Activated CD4-positive, alpha-beta T cell treated with anti-CD3 and anti-CD28 coated beads for 36 hours (primary cell): ENCODE measurements around the gene TMEM156. TPM values are rescaled to one million over a fixed set of nuclear protein-coding genes. Genes with fewer than 3 reads are reported as not detected.
A peak's percentile ranks its signal among the peaks of the same experiment; 100 is the strongest.
"Not testable (repeated sequence)": the region's sequence is repeated elsewhere in the genome, so short reads cannot be mapped to it uniquely, and the experiment has no call there.

Experiments used
- ATAC-seq: fragments of 200-7000 bp; cut with Tn5 transposase; one replicate; pipeline ENCODE4 v1.10.0; 2021; ENCODE audit warnings: mild to moderate bottlenecking, moderate library complexity
- CTCF ChIA-PET: fragments of 350-600 bp; sonication (Branson Sonifier 250); formaldehyde crosslinking; loops from one replicate; lab custom pipeline; 2021; ENCODE audit warnings: antibody characterized with exemption; lab: Charles Lee
- POLR2A ChIA-PET: fragments of 350-600 bp; sonication (Branson Sonifier 250); formaldehyde crosslinking; loops from one replicate; lab custom pipeline; 2021; ENCODE audit warnings: antibody characterized with exemption, inconsistent platforms; lab: Charles Lee
- DNase-seq: peaks from one replicate; pipeline ENCODE4 v3.0.0-alpha.2; 2020
- H3K27ac Mint-ChIP-seq: one replicate; pipeline ENCODE4 v1.8.0; 2021; ENCODE audit warnings: mixed read lengths
- H3K27me3 Mint-ChIP-seq: one replicate; pipeline ENCODE4 v1.8.0; 2021; ENCODE audit warnings: mixed read lengths
- H3K36me3 Mint-ChIP-seq: one replicate; pipeline ENCODE4 v1.8.0; 2021; ENCODE audit warnings: low read depth, mixed read lengths
- H3K4me1 Mint-ChIP-seq: one replicate; pipeline ENCODE4 v1.8.0; 2021; ENCODE audit warnings: mixed read lengths
- H3K4me3 Mint-ChIP-seq: one replicate; pipeline ENCODE4 v1.8.0; 2021; ENCODE audit warnings: mild to moderate bottlenecking, moderate library complexity, mixed read lengths
- H3K9me3 Mint-ChIP-seq: one replicate; pipeline ENCODE4 v1.8.0; 2021; ENCODE audit warnings: low read depth, mixed read lengths
- intact Hi-C, 2 experiments: fragments of 100-400 bp; cut with DNase I in 1 of 2; cut with micrococcal nuclease in 1 of 2; formaldehyde crosslinking; loops; one replicate each; pipeline versions ENCODE4 v1.14.2 to v1.15.1; 2022 to 2024; cut with DNase I, micrococcal nuclease
- total RNA-seq, 2 experiments: library from RNA; stranded (reverse); gene quantifications; one replicate each; pipeline ENCODE4 v1.2.3, GENCODE V29; 2021

The TMEM156 gene
- total RNA-seq, 2 experiments from 2014 or later, result 14.3 to 15.4 TPM

- no peak for ATAC-seq
- Mint-ChIP-seq H3K9me3 (peaks cover 11% of the 10 kb centered on the region), H3K27me3 (no peaks in the 10 kb centered on the region), H3K4me1 (peaks cover 26% of the 10 kb centered on the region), H3K4me3 (no peak overlapping the region), H3K27ac (peak overlapping the region; percentile 10), H3K36me3 (peaks cover 20% of the 10 kb centered on the region)
- POLR2A ChIA-PET, result no interaction called here
- intact Hi-C loops, result no loop called here
- no peak for DNase-seq
- CTCF ChIA-PET, result no interaction called here
Measured at GRCh38 chr4:39026096-39026495, 6.1 kb downstream of the TMEM156 start.

GRCh38 chr4:39025552-39026085 is 6.6 kb downstream of the TMEM156 start:
- Mint-ChIP-seq H3K27ac (peak overlapping the region; percentile 10), H3K27me3 (no peaks in the 10 kb centered on the region), H3K4me3 (no peak overlapping the region), H3K4me1 (peaks cover 26% of the 10 kb centered on the region), H3K9me3 (peaks cover 11% of the 10 kb centered on the region), H3K36me3 (peaks cover 20% of the 10 kb centered on the region)
- intact Hi-C loops, result no loop called here
- ChIA-PET POLR2A (no interaction called here), CTCF (no interaction called here)
- ATAC-seq (no peak), DNase-seq (no peak)

- Mint-ChIP-seq H3K4me3 (no peak overlapping the region), H3K36me3 (peaks cover 20% of the 10 kb centered on the region), H3K27ac (no peak overlapping the region), H3K4me1 (peaks cover 22% of the 10 kb centered on the region), H3K27me3 (no peaks in the 10 kb centered on the region), H3K9me3 (peaks cover 11% of the 10 kb centered on the region)
- ATAC-seq, result no peak
- CTCF ChIA-PET, result interaction anchor here (0.6 to 1.3 kb wide), 3 partner anchors 39 to 316 kb away, joined by 3 read pairs; no protein-coding TSS in a partner anchor
- intact Hi-C loops, result no loop called here
- no peak for DNase-seq
- POLR2A ChIA-PET, result interaction anchor here (0.6 kb wide), 1 partner anchor 160 kb away, joined by 3 read pairs; no protein-coding TSS in a partner anchor
Measured at GRCh38 chr4:39024311-39024865, 7.8 kb downstream of the TMEM156 start.

- ChIA-PET CTCF (interaction anchor here (0.9 to 1.9 kb wide), 2 partner anchors 110 to 117 kb away, joined by 3 to 5 read pairs; no protein-coding TSS in a partner anchor), POLR2A (no interaction called here)
- Mint-ChIP-seq H3K9me3 (peaks cover 11% of the 10 kb centered on the region), H3K36me3 (peaks cover 19% of the 10 kb centered on the region), H3K4me1 (peaks cover 12% of the 10 kb centered on the region), H3K27me3 (no peaks in the 10 kb centered on the region), H3K4me3 (no peak overlapping the region), H3K27ac (no peak overlapping the region)
- DNase-seq (no peak), ATAC-seq (no peak)
- intact Hi-C loops, result no loop called here
Measured at GRCh38 chr4:39023059-39023458, 9.2 kb downstream of the TMEM156 start.

- ChIA-PET CTCF (interaction anchor here (0.9 to 1.9 kb wide), 2 partner anchors 111 to 116 kb away, joined by 3 to 5 read pairs; no protein-coding TSS in a partner anchor), POLR2A (no interaction called here)
- Mint-ChIP-seq H3K9me3 (peaks cover 13% of the 10 kb centered on the region), H3K27ac (no peak overlapping the region), H3K4me3 (no peak overlapping the region), H3K36me3 (peaks cover 22% of the 10 kb centered on the region), H3K27me3 (no peaks in the 10 kb centered on the region), H3K4me1 (peaks cover 7% of the 10 kb centered on the region)
- ATAC-seq (no peak), DNase-seq (no peak)
- intact Hi-C loops, result no loop called here
Measured at GRCh38 chr4:39022241-39022640, 10.0 kb downstream of the TMEM156 start.

- Mint-ChIP-seq H3K4me1 (peaks cover 8% of the 10 kb centered on the region), H3K4me3 (no peak overlapping the region), H3K36me3 (peaks cover 23% of the 10 kb centered on the region), H3K9me3 (peaks cover 16% of the 10 kb centered on the region), H3K27me3 (no peaks in the 10 kb centered on the region), H3K27ac (no peak overlapping the region)
- ChIA-PET CTCF (interaction anchor here (1.9 kb wide), 1 partner anchor 112 kb away, joined by 5 read pairs; no protein-coding TSS in a partner anchor), POLR2A (no interaction called here)
- no peak for DNase-seq
- intact Hi-C loops, result no loop called here
- no peak for ATAC-seq
Measured at GRCh38 chr4:39021631-39022030, 10.6 kb downstream of the TMEM156 start.

- no peak overlapping the region for H3K27ac Mint-ChIP-seq
- H3K9me3 Mint-ChIP-seq, result peaks cover 19% of the 10 kb centered on the region
- ATAC-seq (no peak), DNase-seq (no peak)
- ChIA-PET POLR2A (no interaction called here), CTCF (no interaction called here)
- peaks cover 33% of the 10 kb centered on the region for H3K36me3 Mint-ChIP-seq
- no peak overlapping the region for H3K4me3 Mint-ChIP-seq
- H3K27me3 Mint-ChIP-seq, result no peaks in the 10 kb centered on the region
- intact Hi-C loops, result no loop called here
- peaks cover 3% of the 10 kb centered on the region for H3K4me1 Mint-ChIP-seq
Measured at GRCh38 chr4:39020130-39020529, 12.1 kb downstream of the TMEM156 start.

- ATAC-seq (no peak), DNase-seq (no peak)
- no peak overlapping the region for H3K27ac Mint-ChIP-seq
- CTCF ChIA-PET, result no interaction called here
- H3K36me3 Mint-ChIP-seq, result peaks cover 25% of the 10 kb centered on the region
- peaks cover 9% of the 10 kb centered on the region for H3K9me3 Mint-ChIP-seq
- no peaks in the 10 kb centered on the region for H3K27me3 Mint-ChIP-seq
- H3K4me3 Mint-ChIP-seq, result no peak overlapping the region
- intact Hi-C loops, result no loop called here
- POLR2A ChIA-PET, result no interaction called here
- H3K4me1 Mint-ChIP-seq, result peaks cover 8% of the 10 kb centered on the region
Measured at GRCh38 chr4:39014028-39014427, 18.2 kb downstream of the TMEM156 start.

- Mint-ChIP-seq H3K36me3 (peaks cover 15% of the 10 kb centered on the region), H3K4me1 (peaks cover 16% of the 10 kb centered on the region), H3K27ac (no peak overlapping the region), H3K9me3 (peaks cover 1% of the 10 kb centered on the region), H3K4me3 (no peak overlapping the region), H3K27me3 (no peaks in the 10 kb centered on the region)
- POLR2A ChIA-PET, result no interaction called here
- CTCF ChIA-PET, result interaction anchor here (0.9 kb wide), 1 partner anchor 8 kb away, joined by 3 read pairs; no protein-coding TSS in a partner anchor
- no peak for DNase-seq
- ATAC-seq, result no peak
- intact Hi-C loops, result no loop called here
Measured at GRCh38 chr4:39004758-39005157, 27.5 kb downstream of the TMEM156 start.

- H3K9me3 Mint-ChIP-seq, DNase-seq, H3K4me1 Mint-ChIP-seq, CTCF ChIA-PET, POLR2A ChIA-PET, H3K4me3 Mint-ChIP-seq, H3K27me3 Mint-ChIP-seq, intact Hi-C loops, H3K27ac Mint-ChIP-seq, ATAC-seq: not testable (repeated sequence)
- H3K36me3 Mint-ChIP-seq, result peaks cover 29% of the 10 kb centered on the region
Measured at GRCh38 chr4:39002058-39002457, 30.2 kb downstream of the TMEM156 start.

GRCh38 chr4:38995660-38996005 is 36.6 kb downstream of the TMEM156 start:
- Mint-ChIP-seq H3K36me3 (peaks cover 42% of the 10 kb centered on the region), H3K27me3 (no peaks in the 10 kb centered on the region), H3K9me3 (peaks cover 6% of the 10 kb centered on the region), H3K27ac (no peak overlapping the region), H3K4me1 (no peaks in the 10 kb centered on the region), H3K4me3 (no peak overlapping the region)
- intact Hi-C loops, result no loop called here
- DNase-seq (no peak), ATAC-seq (no peak)
- CTCF ChIA-PET, result no interaction called here
- POLR2A ChIA-PET, result no interaction called here

GRCh38 chr4:38994135-38994534 is 38.1 kb downstream of the TMEM156 start:
- Mint-ChIP-seq H3K4me1 (no peaks in the 10 kb centered on the region), H3K27ac (no peak overlapping the region), H3K36me3 (peaks cover 30% of the 10 kb centered on the region), H3K9me3 (no peaks in the 10 kb centered on the region), H3K27me3 (no peaks in the 10 kb centered on the region), H3K4me3 (no peak overlapping the region)
- ATAC-seq (no peak), DNase-seq (no peak)
- intact Hi-C loops, result no loop called here
- ChIA-PET POLR2A (no interaction called here), CTCF (interaction anchor here (0.5 to 1.0 kb wide), 4 partner anchors 9 to 159 kb away, joined by 3 to 4 read pairs (median 3); no protein-coding TSS in a partner anchor)
